Activated naive CD4-positive, alpha-beta T cell treated with anti-CD3 and anti-CD28 coated beads, Interleukin-2, amount 50 U/mL, for 24 hours (primary cell): ENCODE results near the gene POGLUT3.

Experiments used
- H3K27ac Mint-ChIP-seq: one replicate; pipeline ENCODE4 v1.8.0; 2021; ENCODE audit warnings: mild to moderate bottlenecking, mixed read lengths
- H3K27me3 Mint-ChIP-seq: one replicate; pipeline ENCODE4 v1.8.0; 2021; ENCODE audit warnings: mixed read lengths
- H3K36me3 Mint-ChIP-seq: one replicate; pipeline ENCODE4 v1.8.0; 2021; ENCODE audit warnings: mixed read lengths
- H3K4me1 Mint-ChIP-seq: one replicate; pipeline ENCODE4 v1.8.0; 2021; ENCODE audit warnings: mixed read lengths
- H3K4me3 Mint-ChIP-seq: one replicate; pipeline ENCODE4 v1.8.0; 2021; ENCODE audit warnings: mild to moderate bottlenecking, mixed read lengths
- H3K9me3 Mint-ChIP-seq: one replicate; pipeline ENCODE4 v1.8.0; 2021; ENCODE audit warnings: mixed read lengths

POGLUT3 gene

GRCh38 chr11:108498046-108498815 lies at the start of gene POGLUT3:
TSS of gene POGLUT3 (minus strand) at chr11:108498384. CDS start at chr11:108498366, 18 bp downstream.
- H3K9me3 Mint-ChIP-seq, result no peaks in the 10 kb centered on the region
- peak within 1 kb of the TSS; percentile 95 for H3K27ac Mint-ChIP-seq
- peak within 1 kb of the TSS; percentile 92 for H3K4me3 Mint-ChIP-seq
- peaks cover 33% of the 10 kb centered on the region for H3K4me1 Mint-ChIP-seq
- H3K36me3 Mint-ChIP-seq, result no peaks in the 10 kb centered on the region
- no peaks in the 10 kb centered on the region for H3K27me3 Mint-ChIP-seq

- H3K4me3 Mint-ChIP-seq, result no peak overlapping the region
- no peaks in the 10 kb centered on the region for H3K36me3 Mint-ChIP-seq
- no peaks in the 10 kb centered on the region for H3K4me1 Mint-ChIP-seq
- H3K27ac Mint-ChIP-seq, result no peak overlapping the region
- no peaks in the 10 kb centered on the region for H3K9me3 Mint-ChIP-seq
- H3K27me3 Mint-ChIP-seq, result no peaks in the 10 kb centered on the region
These were observed 47.8 kb upstream of the POGLUT3 start for GRCh38 chr11:108545909-108546501.

GRCh38 chr11:108543316-108543964 lies 45.3 kb upstream of the POGLUT3 start:
- peaks cover under 1% of the 10 kb centered on the region for H3K4me1 Mint-ChIP-seq
- no peak overlapping the region for H3K27ac Mint-ChIP-seq

GRCh38 chr11:108541531-108541930 lies 43.3 kb upstream of the POGLUT3 start:
- no peaks in the 10 kb centered on the region for H3K36me3 Mint-ChIP-seq
- H3K27me3 Mint-ChIP-seq, result no peaks in the 10 kb centered on the region
- H3K9me3 Mint-ChIP-seq, result no peaks in the 10 kb centered on the region
- no peak overlapping the region for H3K4me3 Mint-ChIP-seq
- H3K27ac Mint-ChIP-seq, result no peak overlapping the region
- peaks cover 4% of the 10 kb centered on the region for H3K4me1 Mint-ChIP-seq

More at GRCh38 chr11:108543316-108543964, 45.3 kb upstream of the POGLUT3 start:
- H3K9me3 Mint-ChIP-seq, result no peaks in the 10 kb centered on the region
- no peaks in the 10 kb centered on the region for H3K36me3 Mint-ChIP-seq
- H3K27me3 Mint-ChIP-seq, result no peaks in the 10 kb centered on the region
- H3K4me3 Mint-ChIP-seq, result no peak overlapping the region

GRCh38 chr11:108538502-108538901 lies 40.3 kb upstream of the POGLUT3 start:
- Mint-ChIP-seq H3K27ac (no peak overlapping the region), H3K4me1 (peaks cover 4% of the 10 kb centered on the region), H3K27me3 (no peaks in the 10 kb centered on the region), H3K36me3 (peaks cover 2% of the 10 kb centered on the region), H3K4me3 (no peak overlapping the region), H3K9me3 (no peaks in the 10 kb centered on the region)

- Mint-ChIP-seq H3K36me3 (peaks cover 4% of the 10 kb centered on the region), H3K4me3 (no peak overlapping the region)
These were observed 39.8 kb upstream of the POGLUT3 start for GRCh38 chr11:108538022-108538424.

GRCh38 chr11:108536783-108537182 lies 38.6 kb upstream of the POGLUT3 start:
- no peak overlapping the region for H3K27ac Mint-ChIP-seq
- H3K4me3 Mint-ChIP-seq, result no peak overlapping the region
- H3K36me3 Mint-ChIP-seq, result peaks cover 4% of the 10 kb centered on the region
- peaks cover 5% of the 10 kb centered on the region for H3K4me1 Mint-ChIP-seq
- H3K27me3 Mint-ChIP-seq, result no peaks in the 10 kb centered on the region
- no peaks in the 10 kb centered on the region for H3K9me3 Mint-ChIP-seq

More at GRCh38 chr11:108538022-108538424, 39.8 kb upstream of the POGLUT3 start:
- no peaks in the 10 kb centered on the region for H3K9me3 Mint-ChIP-seq
- peaks cover 4% of the 10 kb centered on the region for H3K4me1 Mint-ChIP-seq
- H3K27me3 Mint-ChIP-seq, result no peaks in the 10 kb centered on the region
- no peak overlapping the region for H3K27ac Mint-ChIP-seq

GRCh38 chr11:108535384-108535955 lies 37.3 kb upstream of the POGLUT3 start:
- Mint-ChIP-seq H3K4me1 (peaks cover 8% of the 10 kb centered on the region), H3K27ac (no peak overlapping the region), H3K9me3 (no peaks in the 10 kb centered on the region), H3K36me3 (peaks cover 5% of the 10 kb centered on the region), H3K27me3 (no peaks in the 10 kb centered on the region), H3K4me3 (no peak overlapping the region)

- Mint-ChIP-seq H3K4me3 (no peak overlapping the region), H3K27me3 (no peaks in the 10 kb centered on the region), H3K27ac (no peak overlapping the region), H3K4me1 (peaks cover 8% of the 10 kb centered on the region), H3K9me3 (no peaks in the 10 kb centered on the region), H3K36me3 (peaks cover 5% of the 10 kb centered on the region)
These were observed 36.2 kb upstream of the POGLUT3 start for GRCh38 chr11:108534274-108534882.

- Mint-ChIP-seq H3K27me3 (no peaks in the 10 kb centered on the region), H3K4me3 (no peak overlapping the region), H3K9me3 (no peaks in the 10 kb centered on the region), H3K27ac (no peak overlapping the region), H3K36me3 (peaks cover 5% of the 10 kb centered on the region), H3K4me1 (peaks cover 4% of the 10 kb centered on the region)
These were observed 32.2 kb upstream of the POGLUT3 start for GRCh38 chr11:108530426-108530825.

- Mint-ChIP-seq H3K4me1 (peaks cover 4% of the 10 kb centered on the region), H3K4me3 (no peak overlapping the region), H3K27ac (no peak overlapping the region), H3K9me3 (no peaks in the 10 kb centered on the region), H3K36me3 (peaks cover 4% of the 10 kb centered on the region), H3K27me3 (no peaks in the 10 kb centered on the region)
These were observed 29.2 kb upstream of the POGLUT3 start for GRCh38 chr11:108527382-108527781.

- H3K36me3 Mint-ChIP-seq, result peaks cover 6% of the 10 kb centered on the region
- H3K4me3 Mint-ChIP-seq, result no peak overlapping the region
- no peak overlapping the region for H3K27ac Mint-ChIP-seq
- H3K9me3 Mint-ChIP-seq, result no peaks in the 10 kb centered on the region
- no peaks in the 10 kb centered on the region for H3K4me1 Mint-ChIP-seq
- no peaks in the 10 kb centered on the region for H3K27me3 Mint-ChIP-seq
These were observed 27.0 kb upstream of the POGLUT3 start for GRCh38 chr11:108525161-108525560.

GRCh38 chr11:108524422-108524821 lies 26.2 kb upstream of the POGLUT3 start:
- H3K9me3 Mint-ChIP-seq, result no peaks in the 10 kb centered on the region
- no peaks in the 10 kb centered on the region for H3K4me1 Mint-ChIP-seq
- H3K27ac Mint-ChIP-seq, result no peak overlapping the region
- peaks cover 6% of the 10 kb centered on the region for H3K36me3 Mint-ChIP-seq
- H3K27me3 Mint-ChIP-seq, result no peaks in the 10 kb centered on the region
- H3K4me3 Mint-ChIP-seq, result no peak overlapping the region

- Mint-ChIP-seq H3K27me3 (no peaks in the 10 kb centered on the region), H3K9me3 (no peaks in the 10 kb centered on the region), H3K4me1 (no peaks in the 10 kb centered on the region), H3K36me3 (peaks cover 6% of the 10 kb centered on the region), H3K27ac (no peak overlapping the region), H3K4me3 (no peak overlapping the region)
These were observed 24.1 kb upstream of the POGLUT3 start for GRCh38 chr11:108522318-108522717.

- no peak overlapping the region for H3K27ac Mint-ChIP-seq
- H3K9me3 Mint-ChIP-seq, result no peaks in the 10 kb centered on the region
- H3K4me1 Mint-ChIP-seq, result no peaks in the 10 kb centered on the region
- no peak overlapping the region for H3K4me3 Mint-ChIP-seq
- no peaks in the 10 kb centered on the region for H3K27me3 Mint-ChIP-seq
- H3K36me3 Mint-ChIP-seq, result peaks cover 12% of the 10 kb centered on the region
These were observed 20.4 kb upstream of the POGLUT3 start for GRCh38 chr11:108518581-108518980.
